CD14-positive monocyte (primary cell): ENCODE measurements around the gene FANCD2OS. TPM values are rescaled to one million over a fixed set of nuclear protein-coding genes. Genes with fewer than 3 reads are reported as not detected.

Source experiments
- DNase-seq, 3 donors: peaks; one replicate each; pipeline ENCODE4 v3.0.0-alpha.2; 2011 to 2022
- H2AFZ ChIP-seq: 2 replicates; pipeline ENCODE4 v1.6.0; 2012; ENCODE audit warnings: mild to moderate bottlenecking, low read depth, low read length, inconsistent platforms; ENCODE audit not compliant: insufficient read depth, poor library complexity, severe bottlenecking
- H3K27ac ChIP-seq, 2 donors: 1 replicate in 1 of 2; 2 replicates in 1 of 2; pipeline ENCODE4 v1.5.1; 2012 to 2013; ENCODE audit warnings: low read length in 2 of 2, control low read depth in 1 of 2, inconsistent platforms in 1 of 2, low read depth in 1 of 2, mild to moderate bottlenecking in 1 of 2
- H3K27me3 ChIP-seq, 2 donors: one replicate each; pipeline versions ENCODE4 v1.6.0 to v1.6.1; 2011 to 2013; ENCODE audit warnings: low read length in 2 of 2; ENCODE audit not compliant: control insufficient read depth in 2 of 2, insufficient read depth in 2 of 2
- H3K36me3 ChIP-seq, 2 donors: replicated peaks in 1 of 2; 1 replicate in 1 of 2; 2 replicates in 1 of 2; pipeline versions ENCODE4 v1.5.1 to v1.6.1; 2012 to 2013; ENCODE audit warnings: low read length in 2 of 2, control low read depth in 1 of 2, inconsistent platforms in 1 of 2, mild to moderate bottlenecking in 1 of 2; ENCODE audit not compliant: insufficient read depth in 2 of 2, control insufficient read depth in 1 of 2
- H3K4me1 ChIP-seq, 2 donors: 1 replicate in 1 of 2; 2 replicates in 1 of 2; pipeline versions ENCODE4 v1.5.1 to v1.6.1; 2012 to 2013; ENCODE audit warnings: low read length in 2 of 2, control low read depth in 1 of 2, inconsistent platforms in 1 of 2, mild to moderate bottlenecking in 1 of 2, moderate library complexity in 1 of 2; ENCODE audit not compliant: insufficient read depth in 2 of 2, control insufficient read depth in 1 of 2
- H3K4me2 ChIP-seq: replicated peaks from 2 replicates; pipeline ENCODE3; 2012; ENCODE audit warnings: low read length, moderate library complexity, mild to moderate bottlenecking; ENCODE audit not compliant: poor library complexity, severe bottlenecking; ENCODE audit errors: extremely low read depth
- H3K4me3 ChIP-seq, 3 experiments: fragments of 200-600 bp in 1 of 3; sonication (generic) in 1 of 3; replicated peaks in 1 of 3; 1 replicate in 2 of 3; 2 replicates in 1 of 3; pipeline ENCODE4 v1.5.1; 2011 to 2013; ENCODE audit warnings: low read length in 3 of 3, mild to moderate bottlenecking in 3 of 3, control low read depth in 2 of 3, low read depth in 2 of 3, inconsistent platforms in 1 of 3, moderate library complexity in 1 of 3
- H3K79me2 ChIP-seq: 2 replicates; pipeline ENCODE4 v1.6.0; 2012; ENCODE audit warnings: mild to moderate bottlenecking, control low read depth, inconsistent platforms, low read length, moderate library complexity; ENCODE audit not compliant: insufficient read depth
- H3K9ac ChIP-seq: 2 replicates; pipeline ENCODE4 v1.6.0; 2017; ENCODE audit warnings: low read length, mild to moderate bottlenecking; ENCODE audit not compliant: insufficient read depth, poor library complexity, severe bottlenecking
- H3K9me3 ChIP-seq, 2 donors: replicated peaks in 1 of 2; 1 replicate in 1 of 2; 2 replicates in 1 of 2; pipeline versions ENCODE4 v1.5.1 to v1.6.1; 2012 to 2013; ENCODE audit warnings: low read length in 2 of 2, control low read depth in 1 of 2; ENCODE audit not compliant: control insufficient read depth in 1 of 2, insufficient read depth in 1 of 2
- H4K20me1 ChIP-seq: 2 replicates; pipeline ENCODE4 v1.6.0; 2012; ENCODE audit warnings: mild to moderate bottlenecking, low read length, control low read depth, moderate library complexity; ENCODE audit not compliant: insufficient read depth
- H3K27ac Mint-ChIP-seq, 7 donors: one replicate each; pipeline ENCODE4 v1.8.0; 2020; ENCODE audit warnings: mild to moderate bottlenecking in 7 of 7, mixed read lengths in 7 of 7, moderate library complexity in 6 of 7, inconsistent platforms in 2 of 7
- H3K27me3 Mint-ChIP-seq, 3 donors: one replicate each; pipeline ENCODE4 v1.8.0; 2021 to 2022; ENCODE audit warnings: low read depth in 3 of 3, mild to moderate bottlenecking in 3 of 3, mixed read lengths in 3 of 3, moderate library complexity in 3 of 3, inconsistent platforms in 1 of 3
- H3K36me3 Mint-ChIP-seq, 2 donors: one replicate each; pipeline ENCODE4 v1.8.0; 2020; ENCODE audit warnings: mixed read lengths in 2 of 2, inconsistent platforms in 1 of 2, mild to moderate bottlenecking in 1 of 2
- H3K4me1 Mint-ChIP-seq: one replicate; pipeline ENCODE4 v1.8.0; 2020; ENCODE audit warnings: mild to moderate bottlenecking, mixed read lengths
- H3K4me3 Mint-ChIP-seq, 2 donors: one replicate each; pipeline ENCODE4 v1.8.0; 2020; ENCODE audit warnings: mild to moderate bottlenecking in 2 of 2, mixed read lengths in 2 of 2, moderate library complexity in 1 of 2
- H3K9me3 Mint-ChIP-seq, 7 donors: one replicate each; pipeline ENCODE4 v1.8.0; 2020 to 2022; ENCODE audit warnings: mixed read lengths in 7 of 7, mild to moderate bottlenecking in 6 of 7, moderate library complexity in 6 of 7, inconsistent platforms in 2 of 7
- WGBS: methylation state at CpG from one replicate; pipeline ENCODE4 v1.1.5; 2013; ENCODE audit warnings: missing lambda C conversion rate; ENCODE audit not compliant: insufficient coverage; 5-methylcytosine and 5-hydroxymethylcytosine counted together
- intact Hi-C, 2 donors: fragments of 100-400 bp; cut with micrococcal nuclease; formaldehyde crosslinking; loops; one replicate each; pipeline versions ENCODE4 v1.15.0 to v1.15.1; 2023
- polyA plus RNA-seq, 3 donors: library from polyadenylated mRNA; depleted of rRNA in 1 of 3; unstranded in 2 of 3; stranded (reverse) in 1 of 3; fragments of 300-500 nt in 2 of 3; fragments of >200 nt in 1 of 3; fragmentation: Illumina TruSeq in 2 of 3; gene quantifications; 1 replicate in 2 of 3; 2 replicates in 1 of 3; pipeline ENCODE4 v1.2.3, GENCODE V29; 2012 to 2021
- TF ChIP-seq, protein P1 (sequence below): fragments of 200-600 bp; IDR thresholded peaks from one replicate; pipeline ENCODE4 v1.8.0; 2022; ENCODE audit warnings: antibody characterized with exemption, mild to moderate bottlenecking

Gene FANCD2OS
- polyA plus RNA-seq, 3 donors = not detected

DNA sequence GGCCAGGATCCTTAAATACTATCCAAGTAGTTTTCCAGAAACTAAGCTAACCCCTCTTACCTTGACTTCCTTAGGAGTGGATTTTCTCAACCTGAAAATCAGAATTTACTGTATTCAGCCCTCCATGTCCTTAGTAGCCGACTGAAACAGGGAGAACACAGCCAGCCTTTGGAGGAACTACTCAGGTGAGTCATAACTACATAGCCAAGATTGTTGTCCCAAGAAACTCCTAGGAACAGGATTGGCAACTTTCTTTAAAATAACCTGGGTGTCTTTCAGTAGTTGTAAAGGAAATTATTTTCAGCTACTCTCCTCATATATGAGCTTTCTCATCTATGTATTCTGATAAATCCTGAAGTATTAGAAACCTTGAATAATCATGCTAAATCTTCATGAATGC is 22.3 kb downstream of the FANCD2OS start:
- no peaks in the 10 kb centered on the region for H3K9me3 Mint-ChIP-seq
- H3K9me3 ChIP-seq = no peaks in the 10 kb centered on the region
- H3K36me3 Mint-ChIP-seq = peaks cover 50 to 71% of the 10 kb centered on the region in 2 donors
- TF ChIP-seq, protein P1, sequence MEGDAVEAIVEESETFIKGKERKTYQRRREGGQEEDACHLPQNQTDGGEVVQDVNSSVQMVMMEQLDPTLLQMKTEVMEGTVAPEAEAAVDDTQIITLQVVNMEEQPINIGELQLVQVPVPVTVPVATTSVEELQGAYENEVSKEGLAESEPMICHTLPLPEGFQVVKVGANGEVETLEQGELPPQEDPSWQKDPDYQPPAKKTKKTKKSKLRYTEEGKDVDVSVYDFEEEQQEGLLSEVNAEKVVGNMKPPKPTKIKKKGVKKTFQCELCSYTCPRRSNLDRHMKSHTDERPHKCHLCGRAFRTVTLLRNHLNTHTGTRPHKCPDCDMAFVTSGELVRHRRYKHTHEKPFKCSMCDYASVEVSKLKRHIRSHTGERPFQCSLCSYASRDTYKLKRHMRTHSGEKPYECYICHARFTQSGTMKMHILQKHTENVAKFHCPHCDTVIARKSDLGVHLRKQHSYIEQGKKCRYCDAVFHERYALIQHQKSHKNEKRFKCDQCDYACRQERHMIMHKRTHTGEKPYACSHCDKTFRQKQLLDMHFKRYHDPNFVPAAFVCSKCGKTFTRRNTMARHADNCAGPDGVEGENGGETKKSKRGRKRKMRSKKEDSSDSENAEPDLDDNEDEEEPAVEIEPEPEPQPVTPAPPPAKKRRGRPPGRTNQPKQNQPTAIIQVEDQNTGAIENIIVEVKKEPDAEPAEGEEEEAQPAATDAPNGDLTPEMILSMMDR = no peak
- no peak overlapping the region for H3K4me2 ChIP-seq
- H2AFZ ChIP-seq = no peak overlapping the region
- no peak overlapping the region for H3K27ac Mint-ChIP-seq
- H3K27me3 ChIP-seq = no peaks in the 10 kb centered on the region
- intact Hi-C loops = no loop called here
- no peaks in the 10 kb centered on the region for H4K20me1 ChIP-seq
- no peak for DNase-seq
- H3K4me3 Mint-ChIP-seq = no peak overlapping the region
- no CpG with 5 or more reads among the region's 1 CpG for WGBS
- no peak overlapping the region for H3K9ac ChIP-seq
- no peak overlapping the region for H3K4me3 ChIP-seq
- H3K79me2 ChIP-seq = no peaks in the 10 kb centered on the region
- no peaks in the 10 kb centered on the region for H3K27me3 Mint-ChIP-seq
- no peaks in the 10 kb centered on the region for H3K4me1 Mint-ChIP-seq
- peaks cover 20 to 84% of the 10 kb centered on the region in 2 donors for H3K36me3 ChIP-seq
- H3K4me1 ChIP-seq = no peaks in the 10 kb centered on the region
- no peak overlapping the region for H3K27ac ChIP-seq

DNA sequence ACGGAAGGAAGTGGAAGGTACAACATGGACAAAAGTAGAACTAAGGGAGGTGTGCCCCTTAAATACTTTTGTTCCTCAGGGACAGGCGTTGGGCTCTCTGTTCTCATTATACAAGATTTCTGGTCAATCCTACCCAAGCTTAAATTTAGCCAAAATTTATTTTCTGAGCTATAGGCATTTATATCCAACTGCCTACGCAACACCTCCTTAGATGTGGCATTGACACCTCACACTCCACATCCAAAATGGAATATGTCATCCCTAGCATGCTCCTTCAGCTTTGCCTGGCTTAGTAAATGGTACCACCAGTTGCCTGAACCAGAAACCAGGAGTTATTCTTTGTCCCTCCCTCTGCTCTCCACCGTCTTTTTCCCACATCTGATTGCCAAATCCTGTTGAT is 26.2 kb downstream of the FANCD2OS start:
- no peaks in the 10 kb centered on the region for H3K9me3 Mint-ChIP-seq
- Histone ChIP-seq H3K9me3 (no peaks in the 10 kb centered on the region), H3K27me3 (no peaks in the 10 kb centered on the region), H3K36me3 (peaks cover 18 to 68% of the 10 kb centered on the region in 2 donors), H3K4me2 (no peak overlapping the region), H3K79me2 (no peaks in the 10 kb centered on the region), H4K20me1 (no peaks in the 10 kb centered on the region), H3K4me1 (no peaks in the 10 kb centered on the region), H2AFZ (no peak overlapping the region), H3K4me3 (no peak overlapping the region), H3K9ac (no peak overlapping the region), H3K27ac (no peak overlapping the region)
- intact Hi-C loops = no loop called here
- 100% methylated on average over 2 of the region's 4 CpGs for WGBS
- no peaks in the 10 kb centered on the region for H3K27me3 Mint-ChIP-seq
- H3K27ac Mint-ChIP-seq = peak overlapping the region in 2 of 7 donors; percentile 20 to 54
- no peaks in the 10 kb centered on the region for H3K4me1 Mint-ChIP-seq
- peaks cover 34 to 72% of the 10 kb centered on the region in 2 donors for H3K36me3 Mint-ChIP-seq
- no peak overlapping the region for H3K4me3 Mint-ChIP-seq
- TF ChIP-seq, protein P1 = no peak
- DNase-seq = no peak
